ENCODE measurements around the gene SLC1A2.

Gene SLC1A2

DNA sequence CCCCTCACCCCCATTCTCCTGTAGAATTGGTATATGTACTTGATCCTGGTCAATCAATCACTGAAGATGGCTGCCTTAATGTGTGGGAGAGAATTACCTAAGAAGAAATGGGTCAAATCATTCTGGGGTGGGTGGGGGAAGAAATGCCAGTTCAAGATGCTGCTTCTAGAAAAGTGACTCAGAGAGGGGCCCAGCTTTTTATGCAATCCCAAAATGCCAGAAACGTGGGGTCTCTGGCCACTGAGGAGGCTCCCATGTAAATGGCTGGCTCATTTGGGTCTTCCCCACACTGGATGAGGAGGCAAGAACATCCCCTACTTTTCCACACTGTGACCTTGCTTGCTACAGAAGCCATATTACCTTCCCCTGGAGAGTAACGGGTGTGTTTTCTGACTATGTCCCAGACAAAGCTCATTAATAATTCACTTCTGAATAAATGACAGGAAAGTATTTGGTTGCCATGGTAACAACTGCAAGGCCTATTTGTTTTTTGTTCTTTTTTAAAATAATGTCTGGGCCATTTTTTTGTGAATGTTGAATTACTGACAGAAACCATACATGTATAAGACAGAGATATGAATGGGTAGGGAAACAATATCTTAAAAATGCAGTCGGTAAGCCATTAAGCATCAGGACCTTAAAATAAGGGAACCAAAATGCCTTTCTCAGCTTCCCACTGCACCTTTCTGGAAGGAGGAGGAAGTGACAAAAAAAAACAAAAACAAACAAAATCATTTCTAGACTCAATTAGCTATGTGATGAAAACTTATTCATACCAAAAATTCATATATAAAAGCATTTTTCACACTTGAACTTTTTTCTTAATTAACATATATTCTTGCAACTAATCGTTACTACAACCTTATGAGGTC lies 32.0 kb downstream of the SLC1A2 start:
- no peaks in the 10 kb centered on the region for H3K27me3 ChIP-seq (ENCODE audit: control insufficient read depth, insufficient read depth, low read length)
- no peaks in the 10 kb centered on the region for H3K36me3 ChIP-seq (ENCODE audit: control insufficient read depth, insufficient read depth, low read length)
- no peak overlapping the region for H3K9ac ChIP-seq (ENCODE audit: low read length)
- H3K9me3 ChIP-seq (ENCODE audit: control insufficient read depth, low read length) = no peaks in the 10 kb centered on the region
- peaks cover 33% of the 10 kb centered on the region for H3K4me1 ChIP-seq (ENCODE audit: control insufficient read depth, insufficient read depth, low read length)
- H3K4me3 ChIP-seq (ENCODE audit: low read length) = no peak overlapping the region

DNA sequence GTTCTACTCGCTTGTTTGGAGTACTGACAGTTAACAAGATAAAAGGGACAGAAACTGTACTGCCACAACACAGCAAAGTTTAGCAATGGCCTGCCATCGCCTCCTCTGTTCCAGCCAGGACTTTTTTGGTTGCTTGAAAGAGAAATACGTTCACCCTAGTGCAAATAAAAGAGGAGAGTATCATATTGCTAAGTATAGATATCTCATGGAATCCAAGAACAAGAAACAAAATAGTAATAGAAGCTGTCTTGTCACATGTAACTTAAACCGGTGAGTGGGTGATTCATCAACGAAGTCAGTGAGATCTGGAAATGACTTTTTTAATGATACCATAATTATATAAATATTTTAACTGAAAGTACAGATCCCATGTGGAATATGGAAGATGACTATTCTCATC lies 35.4 kb downstream of the SLC1A2 start:
- Histone ChIP-seq H3K36me3 (ENCODE audit: control insufficient read depth, insufficient read depth, low read length) (no peaks in the 10 kb centered on the region), H3K9ac (ENCODE audit: low read length) (no peak overlapping the region), H3K27me3 (ENCODE audit: control insufficient read depth, insufficient read depth, low read length) (no peaks in the 10 kb centered on the region), H3K9me3 (ENCODE audit: control insufficient read depth, low read length) (no peaks in the 10 kb centered on the region), H3K4me3 (ENCODE audit: low read length) (no peak overlapping the region), H3K4me1 (ENCODE audit: control insufficient read depth, insufficient read depth, low read length) (no peaks in the 10 kb centered on the region)

DNA sequence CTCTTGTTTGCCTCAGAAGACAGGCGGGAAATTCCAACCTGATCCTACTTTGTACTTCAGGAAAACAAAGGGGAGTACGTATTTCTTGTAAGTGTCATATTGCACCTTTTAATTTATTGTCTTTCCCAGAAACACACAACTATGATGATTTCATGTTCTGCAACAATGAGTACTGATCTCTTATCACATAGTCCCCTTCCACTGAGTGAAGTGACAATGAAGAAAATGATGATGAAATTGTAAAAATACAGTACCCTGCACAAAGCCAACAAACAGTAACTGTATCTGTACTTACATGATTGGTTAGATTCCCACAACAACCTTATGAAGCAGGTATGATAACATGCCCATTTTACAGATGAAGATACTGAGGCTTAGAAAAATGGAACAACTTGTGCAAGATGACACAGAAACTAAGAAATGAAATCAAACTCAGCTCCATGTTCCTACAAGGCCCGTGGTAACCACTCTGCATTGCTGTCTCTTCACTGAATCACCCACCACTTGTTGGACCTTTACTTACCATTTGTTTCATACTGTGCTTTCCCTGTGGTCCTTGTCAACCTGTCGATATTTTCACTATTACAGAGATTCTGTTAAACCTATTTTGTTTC lies 37.5 kb downstream of the SLC1A2 start:
- Histone ChIP-seq H3K27me3 (ENCODE audit: control insufficient read depth, insufficient read depth, low read length) (no peaks in the 10 kb centered on the region), H3K4me3 (ENCODE audit: low read length) (no peak overlapping the region), H3K9ac (ENCODE audit: low read length) (no peak overlapping the region), H3K36me3 (ENCODE audit: control insufficient read depth, insufficient read depth, low read length) (no peaks in the 10 kb centered on the region), H3K9me3 (ENCODE audit: control insufficient read depth, low read length) (no peaks in the 10 kb centered on the region), H3K4me1 (ENCODE audit: control insufficient read depth, insufficient read depth, low read length) (no peaks in the 10 kb centered on the region)

DNA sequence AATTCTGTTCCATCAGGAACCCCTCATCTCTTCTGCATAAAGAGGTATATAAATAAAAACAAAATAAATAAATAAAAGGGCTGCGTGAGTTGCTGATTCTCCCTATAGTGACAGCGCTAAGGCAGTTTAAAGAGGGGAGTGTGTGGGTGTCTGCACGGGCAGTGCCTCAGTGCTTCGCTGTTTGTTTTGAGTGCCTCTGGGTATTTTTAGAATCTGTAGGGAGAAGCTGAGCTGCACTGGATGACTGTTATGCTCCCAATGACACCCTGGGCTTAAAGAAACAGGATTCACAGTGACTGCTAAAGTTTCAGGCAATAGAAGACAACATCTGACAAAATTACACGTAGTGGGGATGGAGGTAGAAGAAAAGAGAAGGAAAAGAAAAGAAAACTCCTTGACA lies 38.8 kb downstream of the SLC1A2 start:
- Histone ChIP-seq H3K9me3 (ENCODE audit: control insufficient read depth, low read length) (no peaks in the 10 kb centered on the region), H3K27me3 (ENCODE audit: control insufficient read depth, insufficient read depth, low read length) (no peaks in the 10 kb centered on the region), H3K4me3 (ENCODE audit: low read length) (no peak overlapping the region), H3K4me1 (ENCODE audit: control insufficient read depth, insufficient read depth, low read length) (no peaks in the 10 kb centered on the region), H3K36me3 (ENCODE audit: control insufficient read depth, insufficient read depth, low read length) (no peaks in the 10 kb centered on the region), H3K9ac (ENCODE audit: low read length) (no peak overlapping the region)

DNA sequence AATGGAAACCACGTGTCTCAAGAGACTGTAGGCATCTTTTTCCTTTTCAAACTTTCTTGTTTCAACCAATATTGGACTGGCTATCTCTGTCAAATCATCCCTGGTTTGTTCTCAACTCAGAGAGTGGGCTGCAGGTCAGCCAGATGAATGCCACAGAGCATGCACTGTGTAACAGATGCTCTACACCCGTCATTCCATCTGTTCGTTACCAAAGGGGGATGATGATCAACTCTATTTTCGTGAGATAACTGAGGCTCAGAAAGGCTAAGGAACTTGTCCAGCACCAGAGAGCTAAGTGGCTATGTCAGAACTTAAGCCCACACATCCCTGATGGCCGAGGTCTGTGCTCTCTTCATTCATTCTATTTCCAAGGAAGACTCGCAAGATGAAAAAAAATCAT lies 42.1 kb downstream of the SLC1A2 start:
- H3K9ac ChIP-seq (ENCODE audit: low read length) = no peak overlapping the region
- H3K4me3 ChIP-seq (ENCODE audit: low read length) = no peak overlapping the region
- no peaks in the 10 kb centered on the region for H3K9me3 ChIP-seq (ENCODE audit: control insufficient read depth, low read length)
- no peaks in the 10 kb centered on the region for H3K27me3 ChIP-seq (ENCODE audit: control insufficient read depth, insufficient read depth, low read length)
- H3K4me1 ChIP-seq (ENCODE audit: control insufficient read depth, insufficient read depth, low read length) = peaks cover 6% of the 10 kb centered on the region
- no peaks in the 10 kb centered on the region for H3K36me3 ChIP-seq (ENCODE audit: control insufficient read depth, insufficient read depth, low read length)

DNA sequence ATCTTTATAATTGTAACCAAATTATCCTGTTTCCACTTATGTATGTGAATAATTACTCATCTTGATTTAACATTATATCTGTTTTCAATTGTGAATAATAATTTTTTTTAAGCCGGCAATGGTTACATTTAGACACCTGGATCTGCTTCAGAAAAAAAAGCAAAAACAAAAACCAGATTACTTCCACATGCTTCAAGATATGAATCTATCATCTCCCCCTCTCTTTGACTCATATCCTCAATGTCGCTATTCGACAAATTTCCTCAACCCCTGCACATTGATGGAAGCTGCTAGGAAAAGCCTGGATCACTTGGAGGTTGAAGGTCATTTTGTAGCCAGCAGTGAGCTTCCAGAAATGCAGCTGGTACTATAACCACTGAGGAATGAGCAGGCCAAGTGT lies 42.7 kb downstream of the SLC1A2 start:
- Histone ChIP-seq H3K27me3 (ENCODE audit: control insufficient read depth, insufficient read depth, low read length) (no peaks in the 10 kb centered on the region), H3K9ac (ENCODE audit: low read length) (no peak overlapping the region), H3K36me3 (ENCODE audit: control insufficient read depth, insufficient read depth, low read length) (no peaks in the 10 kb centered on the region), H3K4me3 (ENCODE audit: low read length) (no peak overlapping the region), H3K4me1 (ENCODE audit: control insufficient read depth, insufficient read depth, low read length) (peaks cover 6% of the 10 kb centered on the region), H3K9me3 (ENCODE audit: control insufficient read depth, low read length) (no peaks in the 10 kb centered on the region)

DNA sequence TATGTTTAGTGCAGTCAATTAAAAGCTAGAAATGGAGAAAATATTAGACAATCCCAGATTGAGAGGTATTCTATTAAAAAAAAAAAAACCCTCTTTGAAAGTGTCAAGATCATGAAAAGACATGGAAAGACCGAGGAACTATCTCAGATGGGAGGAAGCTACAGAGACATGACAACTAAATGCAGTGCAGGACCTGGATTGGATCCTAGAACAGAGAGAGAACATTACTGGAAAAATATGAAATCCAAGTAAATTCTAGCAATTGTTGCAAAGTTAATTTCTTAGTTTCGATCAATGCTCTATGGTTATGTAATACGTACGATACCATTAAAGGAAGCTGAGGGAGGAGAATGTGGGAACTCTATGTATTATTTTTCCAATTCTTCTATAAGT lies 43.2 kb downstream of the SLC1A2 start:
- H3K36me3 ChIP-seq (ENCODE audit: control insufficient read depth, insufficient read depth, low read length) = no peaks in the 10 kb centered on the region
- H3K4me1 ChIP-seq (ENCODE audit: control insufficient read depth, insufficient read depth, low read length) = peaks cover 6% of the 10 kb centered on the region
- H3K9ac ChIP-seq (ENCODE audit: low read length) = no peak overlapping the region
- H3K4me3 ChIP-seq (ENCODE audit: low read length) = no peak overlapping the region
- no peaks in the 10 kb centered on the region for H3K27me3 ChIP-seq (ENCODE audit: control insufficient read depth, insufficient read depth, low read length)
- no peaks in the 10 kb centered on the region for H3K9me3 ChIP-seq (ENCODE audit: control insufficient read depth, low read length)

DNA sequence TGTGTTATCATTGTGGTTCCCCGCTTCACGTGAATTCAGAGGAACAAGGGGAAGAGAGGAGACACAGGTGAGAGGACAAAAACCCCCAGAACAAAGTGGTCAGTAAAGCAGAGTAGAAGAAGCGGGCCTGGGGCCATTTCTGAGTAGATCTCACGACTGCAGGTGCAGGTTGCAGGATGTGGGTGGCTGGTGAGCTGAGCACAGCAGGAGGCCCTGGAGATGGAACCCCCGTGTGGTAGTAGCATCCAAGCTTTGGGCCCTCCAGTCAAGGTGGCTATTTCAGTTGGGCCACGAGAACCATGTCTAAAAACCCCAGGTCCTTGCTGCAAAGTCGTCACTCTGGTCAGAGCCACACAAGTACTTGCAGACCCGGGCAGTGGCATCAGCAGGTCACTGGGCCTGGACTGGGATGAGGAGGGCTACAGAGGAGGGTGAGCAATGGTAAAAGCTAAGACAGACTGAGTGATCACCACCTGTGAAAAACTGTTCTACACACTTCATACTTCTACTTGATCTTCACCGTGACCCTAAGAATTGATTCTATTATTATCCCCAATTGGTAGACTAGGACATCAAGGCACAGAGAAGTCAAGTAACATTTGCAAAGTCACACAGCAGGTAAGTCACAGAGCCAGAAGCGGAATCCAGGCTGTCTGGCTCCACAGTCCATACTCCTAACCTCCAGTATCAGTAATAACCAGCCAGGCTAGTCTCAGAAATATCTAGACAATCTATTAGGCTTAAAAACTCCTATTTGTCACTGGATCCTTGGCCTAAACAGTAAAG lies 43.8 kb downstream of the SLC1A2 start:
- Histone ChIP-seq H3K9ac (ENCODE audit: low read length) (no peak overlapping the region), H3K9me3 (ENCODE audit: control insufficient read depth, low read length) (no peaks in the 10 kb centered on the region), H3K36me3 (ENCODE audit: control insufficient read depth, insufficient read depth, low read length) (no peaks in the 10 kb centered on the region), H3K4me1 (ENCODE audit: control insufficient read depth, insufficient read depth, low read length) (peaks cover 6% of the 10 kb centered on the region), H3K27me3 (ENCODE audit: control insufficient read depth, insufficient read depth, low read length) (no peaks in the 10 kb centered on the region), H3K4me3 (ENCODE audit: low read length) (no peak overlapping the region)

DNA sequence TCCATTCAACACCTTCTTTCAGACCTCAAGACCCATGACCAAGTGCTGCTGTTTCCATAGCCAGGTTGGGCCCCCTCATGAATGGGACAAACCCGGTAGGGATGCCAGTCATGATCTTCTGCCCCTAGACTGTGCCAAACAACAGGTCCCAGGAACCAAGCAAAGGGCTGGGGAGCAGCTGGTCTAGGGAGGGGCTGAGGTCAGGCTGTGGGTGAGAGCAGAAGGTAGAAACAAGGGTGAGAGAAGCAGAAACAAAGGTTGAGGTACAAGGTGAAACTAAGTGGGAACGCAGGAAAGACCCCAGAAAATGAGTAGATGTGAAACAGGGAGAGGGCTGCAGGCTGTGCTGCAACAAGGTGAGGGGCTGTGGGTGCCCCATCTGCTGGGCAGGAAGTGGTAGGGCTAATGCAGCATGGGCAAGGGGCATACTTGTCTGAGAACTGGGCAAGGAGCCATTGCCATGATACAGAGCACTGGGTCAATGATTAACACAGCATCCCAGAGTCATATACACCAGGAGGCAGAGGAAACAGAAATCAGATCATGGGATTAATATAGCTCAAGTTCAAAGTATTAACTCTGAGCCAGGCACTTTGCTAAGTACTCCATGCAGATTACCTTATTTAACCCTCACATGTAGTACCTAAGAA lies 45.9 kb downstream of the SLC1A2 start:
- no peak overlapping the region for H3K9ac ChIP-seq (ENCODE audit: low read length)
- H3K4me3 ChIP-seq (ENCODE audit: low read length) = no peak overlapping the region
- H3K4me1 ChIP-seq (ENCODE audit: control insufficient read depth, insufficient read depth, low read length) = peaks cover 6% of the 10 kb centered on the region
- H3K36me3 ChIP-seq (ENCODE audit: control insufficient read depth, insufficient read depth, low read length) = no peaks in the 10 kb centered on the region
- H3K27me3 ChIP-seq (ENCODE audit: control insufficient read depth, insufficient read depth, low read length) = no peaks in the 10 kb centered on the region
- no peaks in the 10 kb centered on the region for H3K9me3 ChIP-seq (ENCODE audit: control insufficient read depth, low read length)

DNA sequence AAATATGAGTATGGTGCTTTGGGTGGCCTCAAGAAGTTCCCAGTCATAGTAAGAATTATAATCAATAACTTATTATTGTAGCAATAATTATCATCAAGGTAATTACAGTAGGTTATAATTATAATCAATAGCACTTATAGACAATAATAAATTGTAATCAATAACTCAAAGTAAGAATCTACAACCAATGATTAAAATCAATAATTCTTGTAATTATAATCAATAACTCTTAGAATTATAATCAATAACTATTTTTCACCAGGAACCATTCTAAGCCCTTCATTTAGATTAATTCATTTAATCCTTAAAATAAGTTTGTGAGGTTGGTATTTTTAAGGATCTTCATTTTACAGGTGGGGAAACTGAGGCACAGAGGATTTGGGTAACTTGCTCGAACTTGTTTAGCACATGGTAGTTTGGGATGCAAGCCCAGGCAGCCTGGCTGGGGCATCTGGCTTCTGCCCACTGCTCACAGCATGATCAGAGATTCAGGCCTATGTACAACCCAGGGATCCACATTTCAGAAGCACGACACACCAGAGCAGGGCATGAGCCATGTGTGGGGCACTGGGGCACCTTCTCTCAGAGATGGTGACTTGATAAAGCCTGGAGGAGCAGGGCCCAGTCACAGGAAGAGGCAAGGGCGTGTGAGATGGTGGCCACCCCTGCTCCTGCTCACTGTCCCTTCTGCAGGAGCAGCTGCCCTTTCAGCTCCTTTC lies 46.6 kb downstream of the SLC1A2 start:
- no peaks in the 10 kb centered on the region for H3K27me3 ChIP-seq (ENCODE audit: control insufficient read depth, insufficient read depth, low read length)
- H3K9ac ChIP-seq (ENCODE audit: low read length) = no peak overlapping the region
- peaks cover 6% of the 10 kb centered on the region for H3K4me1 ChIP-seq (ENCODE audit: control insufficient read depth, insufficient read depth, low read length)
- H3K36me3 ChIP-seq (ENCODE audit: control insufficient read depth, insufficient read depth, low read length) = no peaks in the 10 kb centered on the region
- no peak overlapping the region for H3K4me3 ChIP-seq (ENCODE audit: low read length)
- H3K9me3 ChIP-seq (ENCODE audit: control insufficient read depth, low read length) = no peaks in the 10 kb centered on the region

DNA sequence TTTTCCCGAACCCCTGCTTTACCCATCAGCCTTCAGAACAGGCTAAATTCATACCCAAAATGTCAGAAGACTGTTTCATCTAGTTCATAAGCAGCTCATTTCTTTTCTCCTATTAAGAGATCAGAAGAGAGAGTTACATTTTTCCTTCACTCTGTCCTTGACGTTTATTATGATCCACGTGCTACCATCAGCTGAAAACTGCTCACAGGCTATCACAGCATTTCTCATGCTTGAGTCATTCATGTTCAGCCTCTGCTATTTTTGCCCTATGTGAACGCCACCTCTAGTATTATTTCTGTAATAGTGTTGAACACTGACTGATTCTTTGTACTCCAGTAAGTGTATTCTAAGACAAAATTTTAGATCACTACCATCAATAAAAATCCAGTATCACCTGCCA lies 51.9 kb downstream of the SLC1A2 start:
- no peaks in the 10 kb centered on the region for H3K36me3 ChIP-seq (ENCODE audit: control insufficient read depth, insufficient read depth, low read length)
- no peaks in the 10 kb centered on the region for H3K9me3 ChIP-seq (ENCODE audit: control insufficient read depth, low read length)

More for the DNA sequence above, 51.9 kb downstream of the SLC1A2 start:
- no peaks in the 10 kb centered on the region for H3K4me1 ChIP-seq (ENCODE audit: control insufficient read depth, insufficient read depth, low read length)
- no peaks in the 10 kb centered on the region for H3K27me3 ChIP-seq (ENCODE audit: control insufficient read depth, insufficient read depth, low read length)
- H3K9ac ChIP-seq (ENCODE audit: low read length) = no peak overlapping the region
- H3K4me3 ChIP-seq (ENCODE audit: low read length) = no peak overlapping the region

Data from mucosa of stomach (tissue), 1 donor.